Measurements from ENCODE around the gene TSC22D4. TPM values are rescaled to one million over a fixed set of nuclear protein-coding genes. Genes with fewer than 3 reads are reported as not detected.
"Not testable (repeated sequence)": the region's sequence is repeated elsewhere in the genome, so short reads cannot be mapped to it uniquely, and the experiment has no call there.

TSC22D4 gene
- total RNA-seq, 1 experiment from 2014 or later, result 19.4 TPM

- DNase-seq (ENCODE audit: low spot score), result no peak
Measured at GRCh38 chr7:100472854-100473499, 6.0 kb downstream of the TSC22D4 start.

GRCh38 chr7:100472121-100472851, 6.7 kb downstream of the TSC22D4 start:
- DNase-seq (ENCODE audit: low spot score), result no peak

GRCh38 chr7:100471021-100471420, 8.0 kb downstream of the TSC22D4 start:
- no peak for DNase-seq (ENCODE audit: low spot score)

- peak; percentile 63 for DNase-seq (ENCODE audit: low spot score)
Measured at GRCh38 chr7:100469227-100470044, 9.6 kb downstream of the TSC22D4 start.

- DNase-seq (ENCODE audit: low spot score), result no peak
Measured at GRCh38 chr7:100467638-100468373, 11.2 kb downstream of the TSC22D4 start.

- DNase-seq (ENCODE audit: low spot score), result no peak
Measured at GRCh38 chr7:100466653-100467605, 12.1 kb downstream of the TSC22D4 start.

- peak; percentile 85 for DNase-seq (ENCODE audit: low spot score)
Measured at GRCh38 chr7:100465702-100466311, 13.2 kb downstream of the TSC22D4 start.

GRCh38 chr7:100465299-100465698, 13.7 kb downstream of the TSC22D4 start:
- no peak for DNase-seq (ENCODE audit: low spot score)

GRCh38 chr7:100464791-100465190, 14.2 kb downstream of the TSC22D4 start:
- DNase-seq (ENCODE audit: low spot score), result no peak

GRCh38 chr7:100464210-100464660, 14.8 kb downstream of the TSC22D4 start, which contains the start of gene SPACDR:
Gene SPACDR, minus strand, starts transcription at chr7:100464260. Its CDS starts 235 bp downstream, at chr7:100464025.
- DNase-seq (ENCODE audit: low spot score), result no peak

- DNase-seq (ENCODE audit: low spot score), result no peak
Measured at GRCh38 chr7:100457033-100457432, 22.0 kb downstream of the TSC22D4 start.

GRCh38 chr7:100456562-100456961, 22.5 kb downstream of the TSC22D4 start:
- no peak for DNase-seq (ENCODE audit: low spot score)

GRCh38 chr7:100455206-100455605, 23.8 kb downstream of the TSC22D4 start:
- no peak for DNase-seq (ENCODE audit: low spot score)

GRCh38 chr7:100453854-100454253, 25.2 kb downstream of the TSC22D4 start:
- DNase-seq (ENCODE audit: low spot score), result not testable (repeated sequence)

- no peak for DNase-seq (ENCODE audit: low spot score)
Measured at GRCh38 chr7:100452513-100452912, 26.5 kb downstream of the TSC22D4 start.

GRCh38 chr7:100449190-100449795, 29.7 kb downstream of the TSC22D4 start:
- DNase-seq (ENCODE audit: low spot score), result peak; percentile 1

GRCh38 chr7:100447363-100447762, 31.7 kb downstream of the TSC22D4 start:
- not testable (repeated sequence) for DNase-seq (ENCODE audit: low spot score)

- no peak for DNase-seq (ENCODE audit: low spot score)
Measured at GRCh38 chr7:100446040-100446439, 33.0 kb downstream of the TSC22D4 start.
